ENCODE measurements around the gene SDC3. TPM values are rescaled to one million over a fixed set of nuclear protein-coding genes. Genes with fewer than 3 reads are reported as not detected.

The SDC3 gene
- total and polyA plus RNA-seq, 2 of the 8 experiments (the other 6 are each of a cell fraction or from before 2014, with no cell fraction given) = 7.0 to 27.0 TPM

GRCh38 chr1:30893776-30894507 lies 14.6 kb downstream of the SDC3 start:
- FAIRE-seq (no peak), DNase-seq (ENCODE audit: low read depth in 1 of 2, low spot score in 2 of 2) (no peak)
- no peak for TF ChIP-seq SRF (IDR thresholded peaks at IDR 0.05; ENCODE audit: low read depth, low read length)
- TF ChIP-seq USF2 (IDR thresholded peaks at IDR 0.05; ENCODE audit: low read length) = no peak
- TF ChIP-seq TAF7 (optimal IDR thresholded peaks at IDR 0.05; ENCODE audit: borderline replicate concordance, low read depth, low read length) = no peak
- no peak for TF ChIP-seq SAP30 (IDR thresholded peaks at IDR 0.05; ENCODE audit: insufficient read depth, insufficient replicate concordance, low read length)
- TF ChIP-seq TAF1 (IDR thresholded peaks at IDR 0.05; ENCODE audit: low read depth, low read length) = no peak
- no peak for TF ChIP-seq CHD1 (IDR thresholded peaks at IDR 0.05; ENCODE audit: low read depth, low read length)
- TF ChIP-seq PHF8 (conservative IDR thresholded peaks at IDR 0.05; ENCODE audit: low read depth, low read length) = no peak
- no peak for TF ChIP-seq RXRA (IDR thresholded peaks at IDR 0.05; ENCODE audit: insufficient read depth, low read depth, low read length)
- TF ChIP-seq YY1 (IDR thresholded peaks at IDR 0.05; ENCODE audit: low read depth, low read length) = no peak
- no peak for TF ChIP-seq SP4 (IDR thresholded peaks at IDR 0.05; ENCODE audit: low read length)
- no peak for TF ChIP-seq BCL11A (IDR thresholded peaks at IDR 0.05; ENCODE audit: low read depth in 2 of 2, low read length in 2 of 2)

More at GRCh38 chr1:30893776-30894507, 14.6 kb downstream of the SDC3 start:
- Histone ChIP-seq H2BK5ac (ENCODE audit: low read depth, low read length) (peak overlapping the region; percentile 76), H3K27me3 (replicated peaks in 1 of 4; ENCODE audit: control insufficient read depth in 3 of 4, extremely low read depth in 1 of 4, insufficient read depth in 3 of 4, low read length in 3 of 4) (peaks cover 0 to 3% (median 0%) of the 10 kb centered on the region in 4 experiments; a peak in 1 of 7 replicates), H3K79me2 (ENCODE audit: control insufficient read depth in 1 of 2, insufficient read depth in 2 of 2, low read length in 2 of 2) (no peaks in the 10 kb centered on the region; a peak in 1 of 4 replicates), H2AK5ac (ENCODE audit: low read depth, low read length) (peak overlapping the region; percentile 98; the same call in 1 of the 2 replicates), H3K4me3 (ENCODE audit: extremely low read depth in 1 of 4, insufficient read depth in 2 of 4, low read depth in 3 of 4, low read length in 4 of 4) (no peak overlapping the region), H3K4me2 (ENCODE audit: insufficient read depth in 1 of 2, low read depth in 2 of 2, low read length in 2 of 2) (no peak overlapping the region), H3K14ac (ENCODE audit: insufficient read length) (no peak overlapping the region), H3K23me2 (ENCODE audit: low read depth, low read length) (peaks cover 7% of the 10 kb centered on the region; the same call in 1 of the 2 replicates), H3K9me3 (ENCODE audit: insufficient read depth in 2 of 2, low read depth in 1 of 2, low read length in 1 of 2) (no peaks in the 10 kb centered on the region), H2AFZ (ENCODE audit: low read length) (no peak overlapping the region), H4K20me1 (replicated peaks in 1 of 2; ENCODE audit: control insufficient read depth in 1 of 2, insufficient read depth in 2 of 2, low read length in 2 of 2) (peaks cover 0 to 21% of the 10 kb centered on the region in 2 experiments), H2BK20ac (ENCODE audit: low read length) (no peak overlapping the region), H3K9ac (replicated peaks in 1 of 4; ENCODE audit: extremely low read depth in 1 of 4, low read depth in 3 of 4, low read length in 3 of 4) (no peak overlapping the region), H3K23ac (ENCODE audit: insufficient read length) (no peak overlapping the region), H3K79me1 (ENCODE audit: low read depth, low read length) (peaks cover 6% of the 10 kb centered on the region), H2BK15ac (ENCODE audit: low read length) (peak overlapping the region; percentile 20; the same call in 1 of the 2 replicates), H4K91ac (replicated peaks; ENCODE audit: insufficient read length, low read length) (peak overlapping the region; percentile 62), H3K36me3 (ENCODE audit: control insufficient read depth in 2 of 4, insufficient read depth in 4 of 4, low read length in 3 of 4) (no peaks in the 10 kb centered on the region), H3K4ac (replicated peaks; ENCODE audit: insufficient read length, low read depth, low read length) (no peak overlapping the region), H4K8ac (ENCODE audit: extremely low read depth, insufficient read depth, low read length) (peak overlapping the region; percentile 3; the same call in 1 of the 2 replicates), H3K56ac (replicated peaks; ENCODE audit: insufficient read length, low read depth, low read length) (peak overlapping the region; percentile 54), H3K18ac (ENCODE audit: extremely low read depth, low read length) (peak overlapping the region; percentile 62; the same call in 1 of the 2 replicates), H2BK12ac (ENCODE audit: low read depth, low read length) (0 out of 2 replicates have a peak overlapping the region, but pooled peaks have one; percentile 82), H4K5ac (ENCODE audit: insufficient read length, low read depth, low read length) (no peak overlapping the region), H3K4me1 (replicated peaks in 1 of 4; ENCODE audit: control insufficient read depth in 3 of 4, insufficient read depth in 4 of 4, low read length in 3 of 4) (peaks cover 0 to 18% (median 8%) of the 10 kb centered on the region in 4 experiments; a peak in 5 of 7 replicates), H2BK120ac (replicated peaks; ENCODE audit: low read depth, low read length) (no peak overlapping the region), H3K27ac (ENCODE audit: low read depth, low read length) (no peak overlapping the region)
- POLR2A ChIA-PET (ENCODE audit: partially characterized antibody) = interaction anchor here (1.0 to 1.5 kb wide), 2 partner anchors 40 to 47 kb away, joined by 3 to 4 read pairs; no protein-coding TSS in a partner anchor
- 79 to 100% methylated on average over 1 to 9 of the region's 9 CpGs for WGBS, 2 experiments (ENCODE audit: extremely low coverage in 1 of 2, insufficient coverage in 1 of 2, insufficient read length in 1 of 2, insufficient replicate concordance in 2 of 2, low coverage in 1 of 2, low lambda C conversion rate in 2 of 2, missing lambda C conversion rate in 1 of 2)
- CTCF ChIA-PET (ENCODE audit: partially characterized antibody) = interaction anchor here (0.7 to 4.1 kb wide), 3 partner anchors 18 to 92 kb away, joined by 3 to 33 read pairs (median 28); no protein-coding TSS in a partner anchor
